ENCODE results near the gene TMC6.
"Not testable (repeated sequence)": the region's sequence is repeated elsewhere in the genome, so short reads cannot be mapped to it uniquely, and the experiment has no call there.

The TMC6 gene

GRCh38 chr17:78154903-78155811 lies 26.6 kb upstream of the TMC6 start:
- no peak for DNase-seq

GRCh38 chr17:78151514-78152008 lies 23.0 kb upstream of the TMC6 start:
- no peak for DNase-seq

- no peak for DNase-seq
Observed at GRCh38 chr17:78148286-78149016, 19.9 kb upstream of the TMC6 start.

GRCh38 chr17:78147315-78147998 lies 18.9 kb upstream of the TMC6 start:
- DNase-seq = no peak

- no peak for DNase-seq
Observed at GRCh38 chr17:78146881-78147280, 18.3 kb upstream of the TMC6 start.

- no peak for DNase-seq
Observed at GRCh38 chr17:78146471-78146869, 17.9 kb upstream of the TMC6 start.

- no peak for DNase-seq
Observed at GRCh38 chr17:78144736-78145641, 16.4 kb upstream of the TMC6 start.

GRCh38 chr17:78144147-78144719 lies 15.7 kb upstream of the TMC6 start:
- DNase-seq = no peak

GRCh38 chr17:78143214-78144146 lies 14.9 kb upstream of the TMC6 start:
- DNase-seq = no peak

GRCh38 chr17:78142119-78142861 lies 13.7 kb upstream of the TMC6 start:
- no peak for DNase-seq

- no peak for DNase-seq
Observed at GRCh38 chr17:78141437-78142118, 13.0 kb upstream of the TMC6 start.

- peak; percentile 80 for DNase-seq
Observed at GRCh38 chr17:78140169-78141051, 11.9 kb upstream of the TMC6 start.

- not testable (repeated sequence) for DNase-seq
Observed at GRCh38 chr17:78139861-78140168, 11.3 kb upstream of the TMC6 start.

GRCh38 chr17:78138204-78139060 lies 9.9 kb upstream of the TMC6 start:
- no peak for DNase-seq

- DNase-seq = no peak
Observed at GRCh38 chr17:78137392-78138203, 9.0 kb upstream of the TMC6 start.

- DNase-seq = no peak
Observed at GRCh38 chr17:78135858-78136500, 7.4 kb upstream of the TMC6 start.

Data from retina (tissue), 1 donor.